GM12878 (cell line): ENCODE data around the gene SLC49A4.

ENCODE experiments used
- CTCF ChIP-seq, 3 experiments: IDR thresholded peaks in 2 of 3; conservative IDR thresholded peaks in 1 of 3; 2 replicates each; pipeline ENCODE4 v1.5.1; 2011; ENCODE audit warnings: low read depth in 3 of 3, low read length in 3 of 3, mild to moderate bottlenecking in 3 of 3, control low read depth in 2 of 3, moderate library complexity in 2 of 3, inconsistent platforms in 1 of 3, mixed read lengths in 1 of 3; ENCODE audit not compliant: control insufficient read depth in 2 of 3, insufficient read depth in 1 of 3; ENCODE audit errors: extremely low read depth in 1 of 3
- EZH2 ChIP-seq: IDR thresholded peaks from 2 replicates; pipeline ENCODE4 v1.6.1; 2012; ENCODE audit warnings: low read depth, mild to moderate bottlenecking, control low read depth, inconsistent platforms, low read length, borderline replicate concordance; ENCODE audit not compliant: control insufficient read depth
- REST ChIP-seq: IDR thresholded peaks from 2 replicates; pipeline ENCODE4 v1.6.1; 2012; ENCODE audit warnings: mild to moderate bottlenecking, low read depth, low read length
- TAF1 ChIP-seq: IDR thresholded peaks from 2 replicates; pipeline ENCODE4 v1.6.1; 2011; ENCODE audit warnings: mild to moderate bottlenecking, low read depth, low read length, borderline replicate concordance

GRCh38 chr3:122787872-122788271 is 7.0 kb upstream of the SLC49A4 start:
- TF ChIP-seq EZH2 (no peak), TAF1 (no peak), REST (no peak), CTCF (IDR thresholded peaks at IDR 0.05 in 2 of 3, conservative IDR thresholded peaks at IDR 0.05 in 1 of 3; ENCODE audit: control insufficient read depth in 2 of 3, extremely low read depth in 1 of 3, insufficient read depth in 1 of 3, low read depth in 3 of 3, low read length in 3 of 3) (no peak)
